PC-9 (cell line): ENCODE measurements around the gene IL5RA. TPM values are rescaled to one million over a fixed set of nuclear protein-coding genes. Genes with fewer than 3 reads are reported as not detected.

Source experiments
- BruUV-seq: library from RNA; stranded (reverse); fragments of 400-500 nt; replicated peaks from 2 replicates; lab custom pipeline; 2021; lab: Mats Ljungman, UMichigan
- CTCF ChIA-PET: fragments of 300-600 bp; sonication (Branson Sonifier 250); formaldehyde crosslinking; loops from one replicate; lab custom pipeline; 2022; ENCODE audit warnings: antibody characterized with exemption; lab: Charles Lee
- POLR2A ChIA-PET: fragments of 300-600 bp; sonication (Branson Sonifier 250); formaldehyde crosslinking; loops from one replicate; lab custom pipeline; 2022; ENCODE audit warnings: antibody characterized with exemption; ENCODE audit not compliant: unreplicated experiment; lab: Charles Lee
- DNase-seq, 2 experiments: peaks; one replicate each; pipeline versions ENCODE4 v3.0.0 to v3.0.0-alpha.2; 2015 to 2022; ENCODE audit warnings: mixed read lengths in 1 of 2
- H2AFZ ChIP-seq: fragments of 200-600 bp; sonication (generic); 2 replicates; pipeline ENCODE4 v1.8.1; 2017; ENCODE audit warnings: antibody characterized with exemption
- H3F3A ChIP-seq: fragments of 200-600 bp; sonication (generic); 2 replicates; pipeline ENCODE4 v1.8.1; 2017; ENCODE audit warnings: antibody characterized with exemption, mild to moderate bottlenecking, low read depth; ENCODE audit not compliant: insufficient read depth
- H3K27ac ChIP-seq: fragments of 200-600 bp; sonication (generic); 2 replicates; pipeline ENCODE4 v1.6.1; 2016; ENCODE audit warnings: mixed run types
- H3K27me3 ChIP-seq: fragments of 200-600 bp; sonication (generic); 2 replicates; pipeline ENCODE4 v1.6.1; 2016; ENCODE audit warnings: low read depth, mixed run types; ENCODE audit not compliant: insufficient read depth
- H3K36me3 ChIP-seq: fragments of 200-600 bp; sonication (generic); 2 replicates; pipeline ENCODE4 v1.6.1; 2016; ENCODE audit warnings: low read depth, mixed run types
- H3K4me1 ChIP-seq: fragments of 200-600 bp; sonication (generic); replicated peaks from 2 replicates; pipeline ENCODE4 v1.6.1; 2016; ENCODE audit warnings: mixed run types; ENCODE audit not compliant: insufficient read depth
- H3K4me2 ChIP-seq: fragments of 200-600 bp; sonication (generic); 2 replicates; pipeline ENCODE4 v1.6.1; 2017; ENCODE audit warnings: mixed run types
- H3K4me3 ChIP-seq: fragments of 200-600 bp; sonication (generic); 2 replicates; pipeline ENCODE4 v1.6.1; 2016; ENCODE audit warnings: mixed run types
- H3K79me2 ChIP-seq: fragments of 200-600 bp; sonication (generic); 2 replicates; pipeline ENCODE4 v1.6.1; 2017; ENCODE audit warnings: low read depth, mixed run types
- H3K9me2 ChIP-seq: fragments of 200-600 bp; sonication (generic); 2 replicates; pipeline ENCODE4 v1.8.1; 2017; ENCODE audit warnings: mild to moderate bottlenecking; ENCODE audit not compliant: insufficient read depth
- H3K9me3 ChIP-seq: fragments of 200-600 bp; sonication (generic); 2 replicates; pipeline ENCODE4 v1.8.1; 2016; ENCODE audit warnings: low read depth; ENCODE audit not compliant: insufficient read depth
- H4K20me1 ChIP-seq: fragments of 200-600 bp; sonication (generic); 2 replicates; pipeline ENCODE4 v1.8.1; 2017; ENCODE audit not compliant: insufficient read depth
- CTCF ChIP-seq: fragments of 200-600 bp; sonication (generic); conservative IDR thresholded peaks from 2 replicates; pipeline ENCODE4 v1.6.1; 2017; ENCODE audit warnings: mixed run types, antibody characterized with exemption, mild to moderate bottlenecking, moderate library complexity
- EZH2 ChIP-seq: fragments of 200-600 bp; sonication (generic); IDR thresholded peaks from 2 replicates; pipeline ENCODE4 v1.8.0; 2017; ENCODE audit warnings: antibody characterized with exemption, low read depth
- intact Hi-C: fragments of 100-400 bp; cut with micrococcal nuclease; formaldehyde crosslinking; loops from one replicate; pipeline ENCODE4 v1.10.0; 2022; ENCODE audit not compliant: unreplicated experiment
- total RNA-seq: library from RNA; stranded (reverse); gene quantifications from 2 replicates; pipeline ENCODE4 v1.2.3, GENCODE V29; 2021

IL5RA gene
- total RNA-seq, 1 experiment from 2014 or later = not detected

- no peak for DNase-seq
- no TSS peak for BruUV-seq
- POLR2A ChIA-PET = no interaction called here
Measured at GRCh38 chr3:3107181-3107580, 3.0 kb downstream of the IL5RA start.

GRCh38 chr3:3105815-3106214, 4.4 kb downstream of the IL5RA start:
- Histone ChIP-seq H3K79me2 (no peaks in the 10 kb centered on the region), H3K27ac (no peak overlapping the region), H3K4me2 (no peak overlapping the region), H3K4me1 (no peaks in the 10 kb centered on the region), H3K9me2 (no peaks in the 10 kb centered on the region), H3K9me3 (no peaks in the 10 kb centered on the region), H3K36me3 (no peaks in the 10 kb centered on the region), H3K27me3 (peaks cover 15% of the 10 kb centered on the region; the same call in 1 of the 2 replicates), H2AFZ (no peak overlapping the region), H4K20me1 (no peaks in the 10 kb centered on the region), H3K4me3 (no peak overlapping the region), H3F3A (no peaks in the 10 kb centered on the region)
- no peak for DNase-seq
- TF ChIP-seq EZH2 (no peak), CTCF (no peak)
- no TSS peak for BruUV-seq
- POLR2A ChIA-PET = no interaction called here
- CTCF ChIA-PET = no interaction called here
- intact Hi-C loops = no loop called here

More at GRCh38 chr3:3107181-3107580, 3.0 kb downstream of the IL5RA start:
- Histone ChIP-seq H4K20me1 (no peaks in the 10 kb centered on the region), H2AFZ (no peak overlapping the region), H3K79me2 (no peaks in the 10 kb centered on the region), H3F3A (no peaks in the 10 kb centered on the region), H3K9me2 (no peaks in the 10 kb centered on the region), H3K9me3 (no peaks in the 10 kb centered on the region), H3K4me3 (no peak overlapping the region), H3K4me1 (no peaks in the 10 kb centered on the region), H3K36me3 (no peaks in the 10 kb centered on the region), H3K4me2 (no peak overlapping the region), H3K27ac (no peak overlapping the region), H3K27me3 (peaks cover 4% of the 10 kb centered on the region; the same call in 1 of the 2 replicates)
- CTCF ChIA-PET = no interaction called here
- no peak for TF ChIP-seq EZH2
- no peak for TF ChIP-seq CTCF
- intact Hi-C loops = no loop called here

GRCh38 chr3:3105246-3105645, 4.9 kb downstream of the IL5RA start:
- no peaks in the 10 kb centered on the region for H3F3A ChIP-seq
- H3K27me3 ChIP-seq = peaks cover 15% of the 10 kb centered on the region
- H3K79me2 ChIP-seq = no peaks in the 10 kb centered on the region
- no peak overlapping the region for H3K27ac ChIP-seq
- ChIA-PET POLR2A (no interaction called here), CTCF (no interaction called here)
- no peak overlapping the region for H2AFZ ChIP-seq
- TF ChIP-seq CTCF = no peak
- H3K9me3 ChIP-seq = no peaks in the 10 kb centered on the region
- no TSS peak for BruUV-seq
- H3K4me2 ChIP-seq = no peak overlapping the region
- intact Hi-C loops = no loop called here
- H4K20me1 ChIP-seq = no peaks in the 10 kb centered on the region
- no peaks in the 10 kb centered on the region for H3K9me2 ChIP-seq
- H3K4me1 ChIP-seq = no peaks in the 10 kb centered on the region
- H3K36me3 ChIP-seq = no peaks in the 10 kb centered on the region
- no peak for DNase-seq
- H3K4me3 ChIP-seq = no peak overlapping the region
